NCI-H748 (cell line): ENCODE results near the gene GRIK2.
A peak's percentile ranks its signal among the peaks of the same experiment; 100 is the strongest.
"Not testable (repeated sequence)": the region's sequence is repeated elsewhere in the genome, so short reads cannot be mapped to it uniquely, and the experiment has no call there.

Experiments
- DNase-seq: peaks from one replicate; lab custom pipeline; 2025; ENCODE audit not compliant: unreplicated experiment; lab: John Stamatoyannopoulos, UW

The GRIK2 gene

DNA sequence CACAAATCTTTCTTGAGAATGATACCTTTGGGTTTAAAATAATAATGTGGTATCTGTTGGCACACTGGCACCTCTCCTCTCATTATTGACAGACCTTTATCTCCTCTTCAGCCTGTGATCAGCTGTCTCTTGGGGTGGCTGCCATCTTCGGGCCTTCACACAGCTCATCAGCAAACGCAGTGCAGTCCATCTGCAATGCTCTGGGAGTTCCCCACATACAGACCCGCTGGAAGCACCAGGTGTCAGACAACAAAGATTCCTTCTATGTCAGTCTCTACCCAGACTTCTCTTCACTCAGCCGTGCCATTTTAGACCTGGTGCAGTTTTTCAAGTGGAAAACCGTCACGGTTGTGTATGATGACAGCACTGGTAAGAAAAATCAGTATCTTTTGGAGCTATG lies 232.8 kb downstream of the GRIK2 start:
- peak; percentile 29 for DNase-seq

DNA sequence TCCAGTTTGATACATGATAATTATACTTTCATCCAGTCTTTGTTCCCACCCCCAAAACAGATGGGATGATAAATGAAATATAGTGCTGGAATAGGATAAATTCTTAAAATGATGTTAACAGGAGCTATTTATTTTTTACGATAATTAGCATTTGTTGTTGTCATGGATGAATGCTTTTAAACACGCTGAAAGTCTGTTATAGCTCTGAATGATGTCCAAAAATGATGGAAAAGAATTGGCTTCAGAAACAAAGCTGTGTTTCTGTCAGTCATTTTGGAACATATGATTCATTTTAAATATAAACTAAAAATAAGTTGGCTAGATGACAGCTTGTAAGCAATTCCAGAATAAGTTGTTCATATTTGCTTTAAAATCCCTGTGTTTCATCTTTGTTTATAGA lies 237.4 kb downstream of the GRIK2 start:
- DNase-seq: no peak

DNA sequence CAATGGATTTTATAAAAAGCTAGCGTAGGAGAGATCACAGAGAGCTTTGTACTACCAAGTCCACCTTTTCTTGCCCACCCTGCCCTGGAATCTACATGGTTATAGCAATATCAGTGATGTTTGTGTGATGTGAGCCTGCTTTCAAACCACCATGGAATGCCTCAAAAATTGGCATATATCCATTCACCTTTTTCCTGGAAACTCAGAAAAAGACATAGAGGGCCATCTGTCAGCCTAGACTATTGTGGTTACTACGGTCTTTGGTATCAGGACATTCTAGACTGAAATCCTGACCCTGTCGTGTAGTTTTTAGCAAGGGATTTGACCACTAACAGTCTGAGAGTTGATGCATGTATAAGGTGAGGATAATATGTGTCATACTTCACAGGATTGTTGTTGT lies 239.6 kb downstream of the GRIK2 start:
- no peak for DNase-seq

DNA sequence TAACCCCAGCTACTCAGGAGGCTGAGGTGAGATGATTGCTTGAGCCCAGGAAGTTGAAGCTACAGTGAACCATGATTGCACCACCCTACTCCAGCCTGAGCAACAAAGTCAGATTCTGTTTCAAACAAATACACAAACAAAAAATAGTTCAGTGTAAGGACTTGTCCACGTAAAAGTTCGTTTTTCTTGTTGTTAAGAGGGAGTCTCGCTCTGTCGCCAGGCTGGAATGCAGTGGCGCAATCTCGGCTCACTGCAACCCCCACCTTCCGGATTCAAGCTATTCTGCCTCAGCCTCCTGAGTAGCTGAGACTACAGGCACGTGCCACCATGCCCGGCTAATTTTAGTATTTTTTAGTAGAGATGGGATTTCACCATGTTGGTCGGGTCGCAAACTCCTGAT lies 245.4 kb downstream of the GRIK2 start:
- DNase-seq: not testable (repeated sequence)

DNA sequence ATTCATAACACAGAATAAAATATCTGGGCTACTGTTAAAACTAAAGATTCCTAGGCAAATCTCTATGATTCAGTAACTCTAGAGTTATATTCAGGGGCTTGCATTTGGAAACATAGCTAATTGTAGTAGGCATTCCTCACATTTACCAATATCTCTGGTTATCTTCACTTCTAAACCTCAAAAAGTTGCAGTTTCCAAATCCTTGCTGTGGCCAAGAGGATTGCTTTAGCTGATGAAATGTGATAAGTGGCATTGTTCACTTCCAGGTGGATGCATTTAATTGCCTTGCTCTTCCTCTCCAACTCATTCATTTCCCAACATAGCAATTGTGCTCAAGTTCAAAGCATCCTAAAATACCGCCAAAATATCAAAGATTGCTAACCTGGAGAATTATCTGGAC lies 246.6 kb downstream of the GRIK2 start:
- peak; percentile 51 for DNase-seq

DNA sequence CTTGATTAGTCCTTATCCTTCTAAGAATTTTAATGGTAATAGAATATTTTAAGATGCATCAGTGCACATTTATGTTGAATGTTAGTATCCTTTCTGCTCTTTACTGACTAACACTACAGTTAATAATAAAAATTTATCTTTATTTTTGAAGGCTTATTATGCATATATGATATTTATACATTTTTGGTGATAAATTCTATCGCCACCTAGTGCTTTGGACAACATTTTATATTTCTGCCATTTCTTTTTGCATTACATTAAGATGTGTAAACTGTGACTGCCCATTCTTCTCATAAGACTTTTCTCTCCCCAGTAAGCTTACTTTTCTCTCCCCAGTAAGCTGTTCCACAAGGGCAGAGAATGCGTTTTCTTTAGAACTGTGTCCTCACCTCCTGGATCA lies 252.3 kb downstream of the GRIK2 start:
- peak; percentile 10 for DNase-seq

DNA sequence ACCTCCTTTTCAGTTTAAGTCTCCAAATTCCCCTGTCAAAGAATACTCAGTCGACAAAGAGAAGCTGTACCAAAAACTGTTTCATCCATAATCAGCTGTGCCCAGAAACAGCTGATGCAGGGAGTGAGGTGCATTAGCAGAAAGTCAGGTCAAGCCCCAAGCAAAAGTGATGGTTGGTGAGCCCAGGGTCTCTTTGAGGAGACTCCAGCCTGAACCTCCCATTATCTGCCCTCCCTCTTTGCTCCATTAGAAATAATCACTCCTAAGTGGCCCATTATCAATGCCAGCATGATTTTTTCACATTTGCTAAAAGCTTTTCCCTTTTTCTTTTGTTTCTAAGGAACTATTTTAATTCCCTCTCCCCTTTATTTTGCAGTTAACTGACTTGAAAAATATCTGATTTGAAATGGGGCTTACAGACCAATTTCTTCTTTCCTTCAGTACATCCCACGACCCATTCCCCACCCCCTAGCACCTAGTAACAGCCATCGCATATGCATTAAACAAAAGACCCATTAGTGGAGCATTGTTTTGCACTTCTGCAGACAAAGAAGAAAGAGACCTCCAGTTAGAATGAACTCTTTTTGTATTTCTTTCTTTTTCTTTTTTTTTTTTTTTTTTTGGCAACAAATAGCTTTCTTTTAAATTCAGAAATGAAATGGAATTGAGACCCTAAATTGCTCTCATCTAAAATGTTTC lies 257.0 kb downstream of the GRIK2 start:
- peak; percentile 49 for DNase-seq

DNA sequence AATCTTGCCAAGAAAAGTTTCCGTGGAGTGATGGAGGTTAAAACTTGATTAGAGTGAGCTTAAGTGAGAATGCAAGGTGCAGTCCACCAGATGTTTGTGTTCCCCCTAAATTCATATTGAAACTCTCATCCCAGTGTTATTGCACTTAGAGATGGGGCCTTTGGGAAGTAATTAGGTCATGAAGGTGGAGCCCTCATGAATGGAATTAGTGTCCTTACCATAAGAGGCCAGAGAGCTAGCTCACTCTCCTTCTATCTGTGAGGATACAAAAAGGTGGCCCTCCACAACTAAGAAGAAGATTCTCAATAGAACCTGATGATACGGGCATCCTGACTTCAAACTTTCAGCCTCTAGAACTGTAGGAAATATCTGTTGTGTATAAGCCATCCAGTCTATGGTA lies 258.6 kb downstream of the GRIK2 start:
- no peak for DNase-seq

DNA sequence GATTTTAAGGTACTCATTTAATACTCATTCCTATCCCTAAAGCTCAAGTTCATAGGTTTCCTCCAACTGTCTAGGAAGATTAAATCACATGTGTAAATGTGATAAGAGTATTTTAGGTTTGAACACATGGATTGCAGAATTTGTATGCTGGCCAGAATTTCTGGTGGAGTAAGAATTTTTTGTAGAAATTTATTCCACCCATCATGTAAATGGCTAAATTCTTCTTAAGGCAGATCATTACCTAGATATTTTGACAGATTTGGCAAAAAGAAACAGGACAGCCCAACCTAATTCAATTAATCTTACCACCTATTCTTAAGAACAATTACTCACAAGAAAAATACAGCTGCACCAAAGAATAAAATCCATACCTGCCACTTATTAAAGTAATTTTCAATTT lies 261.6 kb downstream of the GRIK2 start:
- no peak for DNase-seq

DNA sequence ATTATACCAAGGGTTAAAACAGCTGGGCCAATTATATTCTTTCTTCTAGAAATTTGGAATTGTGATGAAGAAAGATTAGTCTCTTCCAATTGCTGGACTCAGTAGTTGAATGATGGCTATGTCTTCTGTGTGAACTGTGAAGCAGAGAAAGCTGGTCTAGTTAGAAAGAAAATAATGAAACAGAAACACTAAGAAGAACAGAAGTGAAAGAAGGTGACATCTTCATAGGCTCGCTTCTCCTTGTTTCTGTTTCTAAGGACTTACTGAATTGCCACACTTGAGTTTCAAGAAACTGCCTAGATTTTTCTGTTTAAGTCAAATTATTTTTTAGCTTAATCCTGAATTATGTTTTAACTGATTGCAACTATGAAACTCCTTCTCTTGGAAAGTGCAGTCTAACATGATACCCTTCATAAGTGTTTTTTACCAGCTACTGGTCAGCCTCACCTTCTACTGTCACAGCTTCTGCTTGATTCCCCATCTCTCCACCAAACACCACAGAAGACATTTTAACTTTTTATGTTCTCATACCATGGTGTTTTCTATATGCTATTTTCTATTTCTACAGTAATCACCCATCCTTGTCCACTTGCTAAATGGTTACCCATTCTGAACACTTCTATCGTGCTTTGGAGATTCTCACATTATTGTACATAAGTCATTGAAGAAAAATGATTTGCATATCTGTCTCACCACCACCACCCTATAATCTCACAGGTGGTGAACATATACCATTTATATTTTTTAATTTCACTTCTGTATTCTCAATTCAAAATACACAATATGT lies 268.8 kb downstream of the GRIK2 start:
- no peak for DNase-seq

DNA sequence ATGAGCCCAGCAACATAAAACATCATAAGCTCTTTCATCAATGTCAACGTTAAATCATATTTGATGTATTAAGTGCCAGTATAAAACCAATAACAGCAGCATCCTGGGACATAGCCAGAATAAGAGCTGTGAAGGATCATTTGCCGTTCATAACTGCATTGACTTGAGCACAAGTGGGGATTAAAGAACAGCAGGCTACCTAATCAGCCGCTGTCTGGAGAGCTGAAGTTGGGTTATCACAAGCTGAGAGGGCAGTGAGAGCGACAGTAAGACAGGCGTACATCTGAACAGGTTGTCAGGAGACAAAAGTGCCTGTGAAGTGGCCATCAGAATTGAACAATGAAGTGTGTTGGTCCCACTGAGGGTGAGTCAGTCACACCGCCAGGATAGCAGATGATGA lies 269.6 kb downstream of the GRIK2 start:
- DNase-seq: peak; percentile 89

DNA sequence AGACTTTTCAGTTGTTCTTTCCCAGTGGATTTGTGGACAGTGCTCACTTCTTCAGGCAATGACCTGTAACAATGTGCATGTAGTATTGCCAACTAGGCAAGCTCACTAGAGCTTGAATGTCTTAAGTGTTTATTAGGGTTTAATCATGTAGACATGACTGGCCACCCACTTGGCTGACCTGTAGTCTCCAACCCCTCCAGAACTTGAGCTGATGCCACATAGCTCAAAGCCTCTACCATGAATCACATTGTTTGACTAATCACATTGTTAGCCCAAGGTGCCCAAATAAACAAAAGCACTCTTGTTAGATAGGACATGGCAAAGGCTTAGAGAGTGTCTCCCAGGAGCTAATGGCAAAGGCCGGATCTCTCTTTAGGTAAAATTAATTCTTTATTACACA lies 272.7 kb downstream of the GRIK2 start:
- DNase-seq: peak; percentile 18

DNA sequence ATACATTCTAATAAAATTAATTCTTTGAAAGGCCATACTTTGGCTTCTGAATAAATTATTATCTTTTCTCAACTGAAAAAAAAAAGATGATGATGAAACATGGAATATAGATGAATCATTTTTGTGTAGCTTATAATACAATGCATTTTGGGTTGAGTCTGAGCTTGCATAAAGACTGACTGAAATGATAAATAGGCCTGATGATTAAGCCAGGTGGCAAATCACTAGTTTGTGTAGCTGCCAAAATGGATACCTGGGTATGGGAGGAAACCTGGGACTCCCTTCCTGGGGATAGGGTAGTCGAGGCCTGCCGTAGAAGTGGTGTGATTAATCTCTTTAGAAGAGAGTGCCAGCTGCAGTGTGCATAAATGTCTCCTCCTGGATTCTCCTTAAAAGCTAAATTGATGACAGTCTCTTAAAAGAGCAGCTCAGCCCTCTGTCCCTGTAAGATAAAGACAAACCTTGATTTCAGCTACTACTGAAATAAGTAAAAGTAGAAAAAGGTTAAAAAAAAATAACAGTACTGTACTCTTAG lies 275.1 kb downstream of the GRIK2 start:
- DNase-seq: peak; percentile 31

DNA sequence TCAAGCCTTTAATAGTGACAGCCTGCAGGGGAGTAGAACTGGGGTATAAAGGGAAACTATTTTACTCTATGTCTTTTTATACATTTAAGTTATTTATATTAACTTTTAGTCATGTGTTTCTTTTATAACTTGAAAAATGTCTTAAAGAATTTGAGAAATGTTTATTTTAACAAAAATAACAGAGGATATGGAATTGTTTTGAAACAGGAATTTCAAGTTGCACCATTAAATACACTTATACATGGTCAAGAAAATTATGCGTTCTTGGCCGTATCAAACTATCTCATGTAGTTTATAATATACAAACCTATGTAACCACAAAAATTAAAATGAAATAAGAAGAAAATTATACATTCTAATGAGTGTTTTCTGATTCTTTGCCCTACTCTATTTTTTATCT lies 282.7 kb downstream of the GRIK2 start:
- no peak for DNase-seq

DNA sequence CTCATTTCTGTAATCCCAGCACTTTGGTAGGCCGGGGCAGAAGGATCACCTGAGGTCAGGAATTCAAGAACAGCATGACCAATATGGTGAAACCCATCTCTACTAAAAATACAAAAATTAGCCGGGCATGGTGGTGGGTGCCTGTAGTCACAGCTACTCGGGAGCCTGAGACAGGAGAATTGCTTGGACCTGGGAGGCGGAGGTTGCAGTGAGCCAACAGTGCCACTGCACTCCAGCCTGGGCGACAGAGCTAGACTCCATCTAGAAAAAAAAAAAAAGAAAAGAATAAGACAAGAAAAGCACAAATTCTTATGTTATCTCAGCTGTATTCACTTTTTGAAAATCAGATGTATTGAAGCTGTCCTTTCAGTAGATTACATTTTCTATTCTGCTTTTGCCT lies 289.4 kb downstream of the GRIK2 start:
- DNase-seq: no peak

DNA sequence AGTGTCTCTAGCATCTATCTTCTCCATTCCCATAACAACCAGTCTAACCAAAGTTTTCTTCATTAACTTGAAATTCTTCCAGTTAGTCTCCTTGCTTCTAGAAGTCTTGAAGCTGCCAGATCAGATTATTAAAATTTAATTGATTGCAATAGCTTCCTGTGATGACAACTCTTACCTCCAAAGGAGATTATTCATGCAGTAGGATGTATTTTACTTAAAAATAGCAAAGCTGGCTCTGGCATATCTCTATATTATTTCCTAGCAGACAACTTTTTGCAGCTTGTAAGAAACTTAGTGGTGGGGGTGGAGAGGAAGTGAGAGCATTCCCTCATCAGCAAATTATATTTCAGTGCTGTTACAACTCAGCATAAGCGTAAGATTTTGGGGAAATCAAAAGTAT lies 290.4 kb downstream of the GRIK2 start:
- no peak for DNase-seq

DNA sequence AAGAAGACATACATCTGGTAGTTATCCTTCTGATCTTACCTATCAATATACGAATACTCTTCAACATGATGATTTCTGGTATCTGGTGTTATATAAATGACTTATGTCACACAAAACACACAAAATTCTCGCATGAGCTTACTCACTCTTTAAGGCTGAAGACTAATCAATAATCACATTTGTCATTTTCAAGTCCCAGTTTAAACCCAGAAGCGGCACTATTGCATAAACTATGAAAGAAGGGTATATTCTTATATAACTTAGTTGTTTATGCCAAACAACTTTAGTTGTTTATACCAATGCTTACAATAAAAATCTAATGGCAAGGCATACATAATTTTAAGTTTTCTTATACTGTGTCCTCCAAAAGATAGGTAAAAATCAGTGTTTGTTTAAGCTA lies 293.1 kb downstream of the GRIK2 start:
- no peak for DNase-seq

DNA sequence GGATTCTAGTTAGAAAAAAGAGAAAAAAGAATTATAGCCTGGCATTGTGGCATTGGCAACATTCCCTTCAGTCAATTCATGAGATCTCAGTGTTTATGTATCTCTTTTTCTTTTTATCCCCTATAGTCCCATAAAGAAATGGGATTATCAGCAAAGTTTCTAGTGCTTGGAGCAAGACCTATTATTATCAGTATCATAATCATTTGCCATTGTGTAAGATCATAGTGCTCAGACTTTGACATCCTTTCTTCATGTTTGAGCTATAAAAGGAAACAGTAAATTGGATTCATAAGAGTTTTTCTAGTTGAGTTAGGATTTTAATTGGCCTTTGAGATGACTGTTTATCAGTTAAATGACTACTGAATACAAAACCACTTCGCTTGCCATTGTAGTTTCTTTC lies 295.6 kb downstream of the GRIK2 start:
- no peak for DNase-seq

DNA sequence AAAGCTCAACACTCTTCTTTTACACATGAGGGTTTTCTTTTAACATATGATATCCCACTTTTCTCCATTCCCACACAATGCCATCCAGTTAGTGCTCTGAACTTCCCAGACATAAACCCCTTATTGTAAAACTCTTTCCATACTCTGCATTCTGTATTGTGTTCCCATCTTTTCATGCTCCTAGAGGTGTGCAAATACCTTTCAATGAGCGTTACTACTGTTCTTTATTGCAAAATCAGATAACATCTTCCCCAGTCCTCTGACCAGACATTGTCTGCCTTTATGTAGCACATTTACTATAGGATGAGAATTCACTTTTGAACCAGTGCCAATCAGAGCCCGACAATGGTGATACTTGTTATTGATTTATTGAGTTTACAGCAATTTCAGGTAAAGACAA lies 296.2 kb downstream of the GRIK2 start:
- peak; percentile 29 for DNase-seq

DNA sequence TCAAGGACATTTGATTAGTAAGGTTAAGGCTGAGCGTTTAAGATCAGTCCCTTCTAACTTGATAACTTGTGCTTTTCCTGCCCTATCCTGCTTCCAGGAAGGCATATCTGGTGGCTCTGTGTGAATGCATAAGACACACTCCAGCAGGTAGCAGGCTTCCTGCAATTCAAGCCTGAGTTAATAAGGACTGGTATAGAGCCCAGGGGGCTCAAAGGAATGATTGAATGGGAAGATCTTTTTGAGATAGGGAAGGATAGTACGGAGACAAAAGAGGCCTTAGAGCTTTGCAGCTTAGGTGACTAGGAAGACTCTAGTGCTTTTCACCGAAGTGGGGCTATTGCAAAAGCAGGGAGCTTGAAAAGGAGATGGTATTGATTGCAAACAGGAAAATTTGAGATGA lies 307.1 kb downstream of the GRIK2 start:
- no peak for DNase-seq

DNA sequence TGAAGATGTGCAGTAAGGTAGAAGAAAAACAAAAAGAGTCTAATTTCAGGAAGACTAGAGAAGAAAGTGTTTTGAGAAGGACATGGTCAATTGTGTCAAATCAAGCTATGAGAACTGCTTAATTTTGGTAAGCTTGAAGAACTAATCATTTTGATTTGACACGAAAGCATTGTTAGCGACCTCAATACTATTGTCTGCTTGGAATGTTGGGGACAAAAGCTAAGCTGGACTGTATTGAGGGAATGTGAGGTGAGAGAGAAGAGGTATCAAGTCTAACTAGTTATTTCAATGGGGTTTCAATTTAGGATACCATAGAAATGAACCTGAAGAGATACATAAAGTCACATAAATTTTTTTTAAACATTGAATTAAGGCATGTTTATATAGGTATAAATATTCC lies 309.8 kb downstream of the GRIK2 start:
- no peak for DNase-seq

DNA sequence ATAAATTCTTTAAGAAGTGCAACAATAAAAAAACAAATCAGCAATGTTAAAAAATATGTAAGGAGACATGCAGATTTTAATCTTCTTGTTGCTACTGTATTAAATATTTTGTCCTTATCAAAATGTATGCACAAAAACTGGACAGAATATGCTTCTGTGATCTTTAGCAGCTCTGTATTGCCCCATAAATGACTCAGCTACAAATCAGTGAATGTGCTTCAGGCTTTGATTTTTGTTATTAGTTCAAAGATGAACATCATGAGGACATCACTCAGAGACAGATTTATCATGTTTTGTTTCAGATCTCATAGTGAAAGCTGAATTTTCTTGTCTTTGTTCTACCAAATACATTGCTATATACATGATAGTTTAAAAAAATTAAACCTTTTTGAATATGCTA lies 312.4 kb downstream of the GRIK2 start:
- no peak for DNase-seq

DNA sequence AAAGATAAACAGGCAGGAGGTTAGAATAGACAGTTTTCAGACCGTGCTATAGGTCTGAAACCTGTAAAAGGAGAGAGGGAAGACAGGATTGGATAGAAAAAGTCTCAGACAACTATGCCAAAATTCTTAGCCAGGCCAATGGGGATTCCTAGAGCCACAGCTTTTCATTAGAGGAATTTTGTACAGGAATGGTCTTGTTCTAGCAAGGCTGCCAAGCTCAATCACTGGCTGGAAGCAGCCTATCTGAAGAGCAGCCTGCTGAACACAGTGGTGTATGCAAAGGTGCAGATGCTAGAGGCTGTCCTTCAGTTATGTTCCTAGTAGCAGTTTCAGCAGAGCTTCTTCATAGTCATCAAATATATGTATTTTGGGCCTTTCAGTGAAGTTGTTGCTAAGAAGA lies 313.1 kb downstream of the GRIK2 start:
- no peak for DNase-seq
